Uterus (tissue), 2 donors: ENCODE results near the gene TLK1.

Experiments
- POLR2A ChIP-seq, 2 donors: fragments of 450-650 bp; IDR thresholded peaks; one replicate each; pipeline ENCODE4 v1.6.1; 2016; ENCODE audit warnings: antibody characterized with exemption in 2 of 2, mild to moderate bottlenecking in 1 of 2, moderate library complexity in 1 of 2
- TF ChIP-seq, protein P1 (sequence below), 4 experiments: fragments of 200-600 bp in 2 of 4; fragments of 450-650 bp in 2 of 4; sonication (generic) in 2 of 4; IDR thresholded peaks; one replicate each; pipeline ENCODE4 v1.5.1; 2016 to 2019; ENCODE audit warnings: antibody characterized with exemption in 4 of 4, mild to moderate bottlenecking in 2 of 4, moderate library complexity in 1 of 4

DNA sequence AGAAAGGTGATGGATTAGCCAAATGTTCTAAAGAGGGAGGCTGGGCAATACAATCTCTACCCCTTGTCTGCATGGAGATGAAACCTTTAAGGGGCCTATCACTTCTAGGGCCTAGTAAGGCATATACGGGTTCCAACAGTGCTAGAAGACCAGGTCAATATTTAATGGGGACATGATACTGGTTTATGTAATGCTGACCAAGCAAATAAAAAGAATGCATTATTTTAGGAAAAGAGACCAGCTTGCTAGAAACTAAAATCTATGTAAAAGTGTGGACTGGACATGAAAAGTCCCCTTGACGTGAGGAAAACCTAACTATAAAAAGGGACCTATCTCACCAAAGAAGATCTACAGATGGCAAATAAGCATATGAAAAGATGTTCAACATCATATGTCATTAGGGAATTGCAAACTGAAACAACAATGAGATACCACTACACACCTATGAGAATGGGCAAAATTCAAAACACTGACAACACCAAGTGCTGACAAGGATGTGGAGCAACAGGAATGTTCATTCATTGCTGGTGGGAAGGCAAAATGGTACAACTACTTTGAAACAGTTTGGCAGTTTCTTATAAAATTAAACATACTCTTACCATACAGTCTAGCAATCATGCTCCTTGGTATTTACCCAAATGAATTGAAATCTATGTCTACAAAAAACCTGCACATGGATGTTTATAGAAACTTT, 45.9 kb upstream of the TLK1 start:
- TF ChIP-seq, protein P1, sequence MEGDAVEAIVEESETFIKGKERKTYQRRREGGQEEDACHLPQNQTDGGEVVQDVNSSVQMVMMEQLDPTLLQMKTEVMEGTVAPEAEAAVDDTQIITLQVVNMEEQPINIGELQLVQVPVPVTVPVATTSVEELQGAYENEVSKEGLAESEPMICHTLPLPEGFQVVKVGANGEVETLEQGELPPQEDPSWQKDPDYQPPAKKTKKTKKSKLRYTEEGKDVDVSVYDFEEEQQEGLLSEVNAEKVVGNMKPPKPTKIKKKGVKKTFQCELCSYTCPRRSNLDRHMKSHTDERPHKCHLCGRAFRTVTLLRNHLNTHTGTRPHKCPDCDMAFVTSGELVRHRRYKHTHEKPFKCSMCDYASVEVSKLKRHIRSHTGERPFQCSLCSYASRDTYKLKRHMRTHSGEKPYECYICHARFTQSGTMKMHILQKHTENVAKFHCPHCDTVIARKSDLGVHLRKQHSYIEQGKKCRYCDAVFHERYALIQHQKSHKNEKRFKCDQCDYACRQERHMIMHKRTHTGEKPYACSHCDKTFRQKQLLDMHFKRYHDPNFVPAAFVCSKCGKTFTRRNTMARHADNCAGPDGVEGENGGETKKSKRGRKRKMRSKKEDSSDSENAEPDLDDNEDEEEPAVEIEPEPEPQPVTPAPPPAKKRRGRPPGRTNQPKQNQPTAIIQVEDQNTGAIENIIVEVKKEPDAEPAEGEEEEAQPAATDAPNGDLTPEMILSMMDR (IDR thresholded peaks at IDR 0.05) = no peak
- no peak for TF ChIP-seq POLR2A (IDR thresholded peaks at IDR 0.05)
